Tibial nerve (tissue), 4 donors: ENCODE results near the gene OBSCN. TPM values are rescaled to one million over a fixed set of nuclear protein-coding genes. Genes with fewer than 3 reads are reported as not detected.

Experiments used
- DNase-seq, 2 donors: peaks; one replicate each; pipeline ENCODE4 v3.0.0-alpha.2; 2019; ENCODE audit warnings: low spot score in 2 of 2
- H3K27ac ChIP-seq, 4 donors: fragments of 200-600 bp; sonication (generic) in 3 of 4; one replicate each; pipeline ENCODE4 v1.5.1; 2017 to 2019; ENCODE audit warnings: mild to moderate bottlenecking in 1 of 4
- H3K27me3 ChIP-seq, 2 donors: fragments of 200-600 bp; sonication (generic) in 1 of 2; one replicate each; pipeline versions ENCODE4 v1.5.1 to v1.6.0; 2017 to 2019
- H3K36me3 ChIP-seq, 3 donors: fragments of 200-600 bp; sonication (generic); one replicate each; pipeline ENCODE4 v1.5.1; 2018 to 2019
- H3K4me1 ChIP-seq, 4 donors: fragments of 200-600 bp; sonication (generic) in 3 of 4; one replicate each; pipeline ENCODE4 v1.5.1; 2017 to 2019
- H3K4me3 ChIP-seq, 4 donors: fragments of 200-600 bp; sonication (generic) in 3 of 4; one replicate each; pipeline ENCODE4 v1.5.1; 2017 to 2019; ENCODE audit warnings: mild to moderate bottlenecking in 1 of 4, moderate library complexity in 1 of 4
- H3K9me3 ChIP-seq, 4 donors: fragments of 200-600 bp; sonication (generic) in 3 of 4; one replicate each; pipeline ENCODE4 v1.5.1; 2017 to 2019
- EP300 ChIP-seq, 2 donors: sonication (generic); formaldehyde crosslinking; IDR thresholded peaks; one replicate each; pipeline ENCODE4 v1.6.1; 2017; ENCODE audit warnings: antibody characterized with exemption in 2 of 2, mild to moderate bottlenecking in 1 of 2
- POLR2A ChIP-seq, 2 donors: fragments of 450-650 bp; IDR thresholded peaks; one replicate each; pipeline ENCODE4 v1.6.1; 2017; ENCODE audit warnings: antibody characterized with exemption in 2 of 2, mild to moderate bottlenecking in 2 of 2, moderate library complexity in 2 of 2
- WGBS, 2 donors: methylation state at CpG; one replicate each; pipeline ENCODE4 v1.1.5; 2018; 5-methylcytosine and 5-hydroxymethylcytosine counted together
- total RNA-seq, 4 donors: library from RNA; depleted of rRNA; stranded (reverse); fragments of >200 nt; gene quantifications; one replicate each; pipeline ENCODE4 v1.1.0, GENCODE V29; 2016
- TF ChIP-seq, protein P1 (sequence below), 5 experiments: fragments of 200-600 bp in 3 of 5; fragments of 450-650 bp in 2 of 5; sonication (generic) in 3 of 5; IDR thresholded peaks; one replicate each; pipeline ENCODE4 v1.5.1; 2016 to 2019; ENCODE audit warnings: antibody characterized with exemption in 5 of 5, mild to moderate bottlenecking in 3 of 5, moderate library complexity in 2 of 5

The OBSCN gene
- total RNA-seq, 4 donors from 2014 or later: 8.5 to 22.6 (median 19.0) TPM

DNA sequence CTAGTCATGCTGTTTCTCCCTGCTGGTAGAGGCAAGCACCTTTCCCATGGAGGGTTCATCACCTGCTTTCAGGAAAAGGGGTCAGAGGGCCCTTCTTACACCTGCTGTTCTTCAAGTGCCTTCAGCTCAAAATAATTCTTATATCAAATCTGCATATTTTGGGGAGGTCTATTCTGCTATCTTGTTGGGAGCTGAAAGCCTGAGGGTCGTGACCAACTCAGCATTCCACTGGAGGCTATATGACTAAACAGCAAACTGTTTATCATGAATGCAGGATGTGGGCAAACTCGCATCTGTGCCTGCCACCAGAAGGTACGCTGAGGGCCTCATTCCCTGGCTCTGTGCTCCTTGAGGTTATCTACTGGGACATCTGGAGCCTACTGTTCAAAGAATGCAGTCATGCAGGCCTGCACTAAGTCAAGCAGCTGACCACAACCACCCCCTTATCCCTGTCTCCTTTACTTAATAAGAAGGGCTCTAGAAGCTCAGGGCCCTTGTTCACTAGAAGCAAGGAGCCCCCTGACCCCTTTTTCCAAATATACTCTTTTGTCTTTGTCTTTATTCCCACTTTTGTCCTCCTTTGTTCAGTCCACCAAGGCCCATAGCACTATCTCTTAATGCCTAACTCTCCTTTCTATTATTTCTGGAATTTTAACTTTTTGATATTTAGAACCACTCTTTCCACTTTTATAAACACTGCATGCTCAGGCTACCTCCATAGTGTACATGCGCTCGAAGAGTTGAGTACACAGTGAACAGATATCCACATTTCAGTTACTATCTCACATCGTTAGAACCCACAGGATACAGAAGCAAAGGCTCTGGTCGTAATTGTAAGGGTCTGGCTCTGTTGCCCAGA, 213.4 kb downstream of the OBSCN start:
- Histone ChIP-seq H3K27ac (no peak overlapping the region), H3K36me3 (no peaks in the 10 kb centered on the region), H3K4me3 (no peak overlapping the region), H3K27me3 (peaks cover 0 to 27% of the 10 kb centered on the region in 2 donors), H3K9me3 (no peaks in the 10 kb centered on the region), H3K4me1 (peaks cover 0 to 16% (median 13%) of the 10 kb centered on the region in 4 donors)
- 89 to 94% methylated on average over 7 of the region's 7 CpGs for WGBS, 2 donors
- no peak for DNase-seq
- TF ChIP-seq POLR2A (IDR thresholded peaks at IDR 0.05) (no peak), EP300 (IDR thresholded peaks at IDR 0.05) (no peak)
- TF ChIP-seq, protein P1, sequence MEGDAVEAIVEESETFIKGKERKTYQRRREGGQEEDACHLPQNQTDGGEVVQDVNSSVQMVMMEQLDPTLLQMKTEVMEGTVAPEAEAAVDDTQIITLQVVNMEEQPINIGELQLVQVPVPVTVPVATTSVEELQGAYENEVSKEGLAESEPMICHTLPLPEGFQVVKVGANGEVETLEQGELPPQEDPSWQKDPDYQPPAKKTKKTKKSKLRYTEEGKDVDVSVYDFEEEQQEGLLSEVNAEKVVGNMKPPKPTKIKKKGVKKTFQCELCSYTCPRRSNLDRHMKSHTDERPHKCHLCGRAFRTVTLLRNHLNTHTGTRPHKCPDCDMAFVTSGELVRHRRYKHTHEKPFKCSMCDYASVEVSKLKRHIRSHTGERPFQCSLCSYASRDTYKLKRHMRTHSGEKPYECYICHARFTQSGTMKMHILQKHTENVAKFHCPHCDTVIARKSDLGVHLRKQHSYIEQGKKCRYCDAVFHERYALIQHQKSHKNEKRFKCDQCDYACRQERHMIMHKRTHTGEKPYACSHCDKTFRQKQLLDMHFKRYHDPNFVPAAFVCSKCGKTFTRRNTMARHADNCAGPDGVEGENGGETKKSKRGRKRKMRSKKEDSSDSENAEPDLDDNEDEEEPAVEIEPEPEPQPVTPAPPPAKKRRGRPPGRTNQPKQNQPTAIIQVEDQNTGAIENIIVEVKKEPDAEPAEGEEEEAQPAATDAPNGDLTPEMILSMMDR (IDR thresholded peaks at IDR 0.05): no peak

DNA sequence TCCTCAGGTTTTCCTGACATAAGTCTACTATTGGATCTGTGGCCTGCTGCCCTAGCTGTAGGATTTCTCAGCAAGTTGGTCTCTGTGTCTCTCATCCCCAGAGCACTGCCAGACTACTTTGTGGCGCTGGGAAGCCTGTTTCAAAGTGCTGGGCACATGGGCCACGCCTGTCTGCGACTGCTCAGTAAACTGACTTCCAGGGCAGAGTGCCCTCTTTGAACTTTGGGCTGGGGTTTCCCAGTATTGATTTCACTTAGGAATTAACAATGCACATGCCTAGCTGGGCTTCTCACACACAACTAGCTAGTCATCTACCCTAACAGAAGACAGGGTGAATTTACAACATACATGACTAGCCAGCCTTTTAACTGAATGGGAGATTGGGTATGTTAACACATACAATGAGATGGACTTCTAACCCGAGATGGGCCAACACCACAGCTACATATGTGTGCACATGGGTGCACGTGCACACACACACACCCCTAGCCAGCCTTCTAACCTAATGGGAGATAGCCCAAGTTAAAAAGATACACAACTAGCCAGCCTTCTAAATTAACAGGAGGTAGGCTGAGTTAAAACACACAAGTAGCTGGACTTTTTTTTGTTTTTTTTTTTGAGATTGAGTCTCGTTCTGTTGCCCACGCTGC, 215.7 kb downstream of the OBSCN start:
- TF ChIP-seq, protein P1 (IDR thresholded peaks at IDR 0.05): no peak
- TF ChIP-seq EP300 (IDR thresholded peaks at IDR 0.05): no peak

DNA sequence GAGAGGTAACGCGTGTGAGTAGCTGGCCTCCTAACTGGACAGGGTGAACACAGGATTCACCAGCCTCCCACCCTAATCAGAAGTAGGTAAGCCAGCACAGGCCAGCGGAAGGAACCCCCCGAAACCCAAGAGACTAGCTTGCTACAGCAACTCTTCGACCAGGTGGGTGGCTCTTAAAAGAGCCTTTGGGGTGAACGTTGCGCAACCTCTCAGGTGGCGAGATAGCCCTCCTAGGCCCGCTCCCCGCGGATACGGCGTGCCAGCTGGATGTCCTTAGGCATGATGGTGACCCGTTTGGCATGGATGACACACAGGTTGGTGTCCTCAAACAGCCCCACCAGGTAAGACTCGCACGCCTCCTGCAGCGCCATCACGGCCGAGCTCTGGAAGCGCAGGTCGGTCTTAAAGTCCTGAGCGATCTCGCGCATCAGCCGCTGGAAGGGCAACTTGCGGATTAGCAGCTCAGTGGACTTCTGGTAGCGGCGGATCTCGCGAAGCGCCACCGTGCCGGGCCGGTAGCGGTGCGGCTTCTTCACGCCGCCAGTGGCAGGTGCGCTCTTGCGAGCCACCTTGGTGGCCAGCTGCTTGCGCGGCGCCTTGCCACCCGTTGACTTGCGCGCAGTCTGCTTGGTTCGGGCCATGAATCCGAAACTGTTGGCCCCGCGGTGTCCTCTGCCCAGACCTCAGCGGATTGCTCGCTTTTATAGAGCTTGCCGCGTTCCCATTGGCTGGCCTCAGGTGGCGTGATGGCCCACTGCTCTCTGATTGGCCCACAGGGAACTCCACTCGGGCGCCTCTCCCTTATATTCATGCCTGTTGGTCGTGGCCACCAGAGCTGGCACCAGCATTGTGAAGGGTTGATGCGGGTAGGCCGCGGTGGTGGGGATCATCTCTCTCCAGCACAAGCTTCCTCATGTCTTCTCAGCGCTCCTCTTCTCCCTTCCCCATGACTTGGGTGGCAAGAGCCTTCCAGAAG, 217.1 kb downstream of the OBSCN start:
- no peak for DNase-seq
- H3K4me3 ChIP-seq: no peak overlapping the region
- H3K27me3 ChIP-seq: peaks cover 0 to 11% of the 10 kb centered on the region in 2 donors
- WGBS, 2 donors: 94 to 96% methylated on average over 51 to 62 of the region's 62 CpGs
- H3K9me3 ChIP-seq: no peaks in the 10 kb centered on the region
- H3K4me1 ChIP-seq: no peaks in the 10 kb centered on the region
- H3K27ac ChIP-seq: no peak overlapping the region
- TF ChIP-seq, protein P1 (IDR thresholded peaks at IDR 0.05): no peak
- no peak for TF ChIP-seq EP300 (IDR thresholded peaks at IDR 0.05)
- no peak for TF ChIP-seq POLR2A (IDR thresholded peaks at IDR 0.05)
- no peaks in the 10 kb centered on the region for H3K36me3 ChIP-seq

More for the DNA sequence above, 215.7 kb downstream of the OBSCN start:
- 80 to 89% methylated on average over 7 of the region's 7 CpGs for WGBS, 2 donors
- no peak for DNase-seq
- H3K27me3 ChIP-seq: peaks cover 0 to 7% of the 10 kb centered on the region in 2 donors
- no peak overlapping the region for H3K4me3 ChIP-seq
- H3K36me3 ChIP-seq: no peaks in the 10 kb centered on the region
- no peak overlapping the region for H3K27ac ChIP-seq
- H3K9me3 ChIP-seq: no peaks in the 10 kb centered on the region
- no peaks in the 10 kb centered on the region for H3K4me1 ChIP-seq

DNA sequence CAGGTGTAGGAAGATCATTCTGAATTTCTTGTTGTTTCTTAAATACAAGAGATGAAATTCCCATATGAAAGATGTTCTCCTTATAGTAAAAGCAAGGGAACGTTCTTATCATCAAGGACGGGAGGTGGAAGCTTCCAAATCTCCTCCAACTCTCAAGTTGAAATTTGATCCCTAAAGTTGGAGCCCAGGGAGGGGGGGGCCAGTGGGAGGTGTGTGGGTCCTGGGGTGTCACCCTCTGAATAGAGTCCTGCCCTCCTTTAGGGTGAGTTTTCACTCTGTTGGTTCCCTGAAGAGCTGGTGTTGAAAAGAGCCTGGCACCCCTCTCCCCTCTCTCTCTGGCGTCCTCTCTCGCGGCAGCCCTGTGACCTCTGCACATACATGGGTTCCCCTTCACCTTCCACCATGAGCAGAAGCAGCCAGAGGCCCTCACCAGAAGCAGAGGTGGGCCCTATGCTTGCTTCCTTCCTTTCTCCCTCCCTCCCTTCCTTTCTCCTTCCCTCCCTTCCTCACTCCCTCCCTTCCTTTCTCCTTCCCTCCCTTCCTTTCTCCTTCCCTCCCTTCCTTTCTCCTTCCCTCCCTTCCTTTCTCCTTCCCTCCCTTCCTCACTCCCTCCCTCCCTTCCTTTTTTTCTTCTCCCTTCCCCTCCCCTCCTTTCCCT, 218.8 kb downstream of the OBSCN start:
- H3K9me3 ChIP-seq: no peaks in the 10 kb centered on the region
- H3K27me3 ChIP-seq: peaks cover 0 to 18% of the 10 kb centered on the region in 2 donors
- no peaks in the 10 kb centered on the region for H3K4me1 ChIP-seq
- H3K27ac ChIP-seq: no peak overlapping the region
- DNase-seq: no peak
- no peak overlapping the region for H3K4me3 ChIP-seq
- no peaks in the 10 kb centered on the region for H3K36me3 ChIP-seq
- 69 to 70% methylated on average over 5 of the region's 5 CpGs for WGBS, 2 donors
- TF ChIP-seq EP300 (IDR thresholded peaks at IDR 0.05): no peak
- TF ChIP-seq, protein P1 (IDR thresholded peaks at IDR 0.05): no peak
- TF ChIP-seq POLR2A (IDR thresholded peaks at IDR 0.05): no peak
